Panc1 (cell line): ENCODE measurements around the gene DNPEP. TPM values are rescaled to one million over a fixed set of nuclear protein-coding genes. Genes with fewer than 3 reads are reported as not detected.

ENCODE experiments used
- ATAC-seq: fragments of 200-7000 bp; cut with Tn5 transposase; 2 replicates; pipeline ENCODE4 v1.9.1; 2020; ENCODE audit warnings: mild to moderate bottlenecking, moderate library complexity
- BruUV-seq: library from RNA; stranded (reverse); fragments of 400-500 nt; replicated peaks from 2 replicates; lab custom pipeline; 2021; lab: Mats Ljungman, UMichigan
- CTCF ChIA-PET: fragments of 300-600 bp; sonication (Branson Sonifier 250); formaldehyde crosslinking; loops from one replicate; lab custom pipeline; 2022; ENCODE audit warnings: antibody characterized with exemption; lab: Charles Lee
- POLR2A ChIA-PET: fragments of 300-600 bp; sonication (Branson Sonifier 250); formaldehyde crosslinking; loops from one replicate; lab custom pipeline; 2022; ENCODE audit warnings: antibody characterized with exemption; lab: Charles Lee
- DNase-seq: peaks from one replicate; pipeline ENCODE4 v3.0.0-alpha.2; 2010; ENCODE audit warnings: low read depth, low spot score
- H3K27ac ChIP-seq: 2 replicates; pipeline ENCODE4 v1.5.1; 2011; ENCODE audit warnings: mild to moderate bottlenecking, low read length, inconsistent platforms
- H3K27me3 ChIP-seq: fragments of 200-500 bp; sonication (Bioruptor generic); 2 replicates; pipeline ENCODE4 v1.6.0; 2014; ENCODE audit warnings: low read length, inconsistent platforms; ENCODE audit not compliant: control insufficient read depth, insufficient read depth
- H3K36me3 ChIP-seq: fragments of 200-500 bp; sonication (Bioruptor generic); 2 replicates; pipeline ENCODE4 v1.5.1; 2014; ENCODE audit warnings: inconsistent platforms, mild to moderate bottlenecking, low read length, moderate library complexity; ENCODE audit not compliant: control insufficient read depth, insufficient read depth
- H3K4me1 ChIP-seq: 2 replicates; pipeline ENCODE4 v1.5.1; 2011; ENCODE audit warnings: inconsistent platforms, mild to moderate bottlenecking, low read length, moderate library complexity; ENCODE audit not compliant: control insufficient read depth, insufficient read depth
- H3K4me3 ChIP-seq, 2 experiments: 2 replicates each; pipeline ENCODE4 v1.5.1; 2011 to 2012; ENCODE audit warnings: low read depth in 2 of 2, low read length in 2 of 2, mild to moderate bottlenecking in 2 of 2, inconsistent platforms in 1 of 2, moderate library complexity in 1 of 2
- H3K9me3 ChIP-seq: fragments of 200-500 bp; sonication (Bioruptor generic); 2 replicates; pipeline ENCODE4 v1.5.1; 2014; ENCODE audit warnings: low read depth, mild to moderate bottlenecking, inconsistent platforms, low read length, moderate library complexity; ENCODE audit not compliant: control insufficient read depth, insufficient read depth
- POLR2AphosphoS5 ChIP-seq: IDR thresholded peaks from 2 replicates; pipeline ENCODE4 v1.6.1; 2012; ENCODE audit warnings: mild to moderate bottlenecking, low read depth, low read length, moderate library complexity
- SIN3A ChIP-seq: IDR thresholded peaks from 2 replicates; pipeline ENCODE4 v1.6.1; 2012; ENCODE audit warnings: low read depth, mild to moderate bottlenecking, low read length, moderate library complexity, borderline replicate concordance; ENCODE audit not compliant: insufficient read depth
- TCF7L2 ChIP-seq: IDR thresholded peaks from 2 replicates; pipeline ENCODE4 v1.6.1; 2011; ENCODE audit warnings: mild to moderate bottlenecking, low read depth, low read length, inconsistent platforms
- in situ Hi-C: cut with HindIII; loops from 2 replicates; pipeline ENCODE4 v1.10.0; 2016; ENCODE audit warnings: low sequenced_read_pairs, low pct_unique_long_range_greater_than_20kb
- intact Hi-C: fragments of 100-400 bp; cut with micrococcal nuclease; formaldehyde crosslinking; loops from one replicate; pipeline ENCODE4 v1.10.0; 2022; ENCODE audit not compliant: unreplicated experiment
- total RNA-seq: library from RNA; stranded (reverse); gene quantifications from one replicate; pipeline ENCODE4 v1.2.1, GENCODE V29; 2021; ENCODE audit not compliant: unreplicated experiment
- TF ChIP-seq, protein P1 (sequence below), 2 experiments: IDR thresholded peaks; 2 replicates each; pipeline ENCODE4 v1.6.1; 2011 to 2012; ENCODE audit warnings: low read depth in 2 of 2, control low read depth in 1 of 2, low read length in 1 of 2, mild to moderate bottlenecking in 1 of 2, moderate library complexity in 1 of 2; ENCODE audit not compliant: insufficient read depth in 1 of 2
- TF ChIP-seq, protein P2 (sequence below): fragments of 450-650 bp; IDR thresholded peaks from 2 replicates; pipeline ENCODE4 v1.5.1; 2017; ENCODE audit warnings: mild to moderate bottlenecking

Gene DNPEP
- total RNA-seq, 1 experiment from 2014 or later, result 107 TPM

DNA sequence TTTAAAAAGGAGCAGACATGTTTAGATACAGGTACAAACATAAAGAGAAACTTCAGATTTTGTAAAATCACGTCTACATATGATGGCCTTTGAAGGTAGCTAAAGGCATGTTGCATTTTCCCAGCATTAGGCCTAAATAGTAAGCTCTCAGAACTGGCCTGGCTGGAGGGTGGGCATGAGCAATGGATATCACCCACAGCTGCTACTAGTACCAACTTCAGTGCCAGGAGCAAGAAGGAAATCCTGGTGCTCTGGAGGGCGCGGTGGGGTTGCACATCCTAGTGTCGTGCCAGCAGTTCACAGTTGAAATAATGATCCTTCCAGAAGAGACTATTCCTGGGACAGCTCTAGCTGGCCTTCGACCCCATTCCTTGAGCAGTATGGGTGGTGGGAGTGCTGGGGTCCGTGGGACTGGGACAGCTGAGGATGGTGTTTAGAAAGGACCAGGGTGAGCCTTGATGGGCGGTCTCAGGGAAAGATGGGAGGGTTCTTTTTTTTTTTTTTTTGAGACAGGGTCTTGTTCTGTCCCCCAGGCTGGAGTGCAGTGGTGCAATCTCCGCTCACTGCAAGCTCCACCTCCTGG is 35.3 kb upstream of the DNPEP start:
- no peak overlapping the region for H3K4me3 ChIP-seq
- DNase-seq (no peak), ATAC-seq (no peak)
- no peaks in the 10 kb centered on the region for H3K27me3 ChIP-seq
- intact Hi-C loops, result no loop called here
- no peaks in the 10 kb centered on the region; the same call in 1 of the 2 replicates for H3K4me1 ChIP-seq
- ChIA-PET POLR2A (no interaction called here), CTCF (interaction anchor here (0.6 kb wide), 1 partner anchor 253 kb away, joined by 4 read pairs; the partner anchor contains the start of gene SLC23A3)
- in situ Hi-C loops, result no loop called here
- TF ChIP-seq SIN3A (no peak), POLR2AphosphoS5 (no peak), TCF7L2 (no peak)
- TF ChIP-seq, protein P1, sequence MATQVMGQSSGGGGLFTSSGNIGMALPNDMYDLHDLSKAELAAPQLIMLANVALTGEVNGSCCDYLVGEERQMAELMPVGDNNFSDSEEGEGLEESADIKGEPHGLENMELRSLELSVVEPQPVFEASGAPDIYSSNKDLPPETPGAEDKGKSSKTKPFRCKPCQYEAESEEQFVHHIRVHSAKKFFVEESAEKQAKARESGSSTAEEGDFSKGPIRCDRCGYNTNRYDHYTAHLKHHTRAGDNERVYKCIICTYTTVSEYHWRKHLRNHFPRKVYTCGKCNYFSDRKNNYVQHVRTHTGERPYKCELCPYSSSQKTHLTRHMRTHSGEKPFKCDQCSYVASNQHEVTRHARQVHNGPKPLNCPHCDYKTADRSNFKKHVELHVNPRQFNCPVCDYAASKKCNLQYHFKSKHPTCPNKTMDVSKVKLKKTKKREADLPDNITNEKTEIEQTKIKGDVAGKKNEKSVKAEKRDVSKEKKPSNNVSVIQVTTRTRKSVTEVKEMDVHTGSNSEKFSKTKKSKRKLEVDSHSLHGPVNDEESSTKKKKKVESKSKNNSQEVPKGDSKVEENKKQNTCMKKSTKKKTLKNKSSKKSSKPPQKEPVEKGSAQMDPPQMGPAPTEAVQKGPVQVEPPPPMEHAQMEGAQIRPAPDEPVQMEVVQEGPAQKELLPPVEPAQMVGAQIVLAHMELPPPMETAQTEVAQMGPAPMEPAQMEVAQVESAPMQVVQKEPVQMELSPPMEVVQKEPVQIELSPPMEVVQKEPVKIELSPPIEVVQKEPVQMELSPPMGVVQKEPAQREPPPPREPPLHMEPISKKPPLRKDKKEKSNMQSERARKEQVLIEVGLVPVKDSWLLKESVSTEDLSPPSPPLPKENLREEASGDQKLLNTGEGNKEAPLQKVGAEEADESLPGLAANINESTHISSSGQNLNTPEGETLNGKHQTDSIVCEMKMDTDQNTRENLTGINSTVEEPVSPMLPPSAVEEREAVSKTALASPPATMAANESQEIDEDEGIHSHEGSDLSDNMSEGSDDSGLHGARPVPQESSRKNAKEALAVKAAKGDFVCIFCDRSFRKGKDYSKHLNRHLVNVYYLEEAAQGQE (IDR thresholded peaks at IDR 0.05; ENCODE audit: insufficient read depth in 1 of 2, low read depth in 2 of 2, low read length in 1 of 2), result no peak
- TF ChIP-seq, protein P2, sequence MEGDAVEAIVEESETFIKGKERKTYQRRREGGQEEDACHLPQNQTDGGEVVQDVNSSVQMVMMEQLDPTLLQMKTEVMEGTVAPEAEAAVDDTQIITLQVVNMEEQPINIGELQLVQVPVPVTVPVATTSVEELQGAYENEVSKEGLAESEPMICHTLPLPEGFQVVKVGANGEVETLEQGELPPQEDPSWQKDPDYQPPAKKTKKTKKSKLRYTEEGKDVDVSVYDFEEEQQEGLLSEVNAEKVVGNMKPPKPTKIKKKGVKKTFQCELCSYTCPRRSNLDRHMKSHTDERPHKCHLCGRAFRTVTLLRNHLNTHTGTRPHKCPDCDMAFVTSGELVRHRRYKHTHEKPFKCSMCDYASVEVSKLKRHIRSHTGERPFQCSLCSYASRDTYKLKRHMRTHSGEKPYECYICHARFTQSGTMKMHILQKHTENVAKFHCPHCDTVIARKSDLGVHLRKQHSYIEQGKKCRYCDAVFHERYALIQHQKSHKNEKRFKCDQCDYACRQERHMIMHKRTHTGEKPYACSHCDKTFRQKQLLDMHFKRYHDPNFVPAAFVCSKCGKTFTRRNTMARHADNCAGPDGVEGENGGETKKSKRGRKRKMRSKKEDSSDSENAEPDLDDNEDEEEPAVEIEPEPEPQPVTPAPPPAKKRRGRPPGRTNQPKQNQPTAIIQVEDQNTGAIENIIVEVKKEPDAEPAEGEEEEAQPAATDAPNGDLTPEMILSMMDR, result no peak
- H3K27ac ChIP-seq, result no peak overlapping the region
- H3K36me3 ChIP-seq, result no peaks in the 10 kb centered on the region
- no TSS peak for BruUV-seq
- no peaks in the 10 kb centered on the region for H3K9me3 ChIP-seq

DNA sequence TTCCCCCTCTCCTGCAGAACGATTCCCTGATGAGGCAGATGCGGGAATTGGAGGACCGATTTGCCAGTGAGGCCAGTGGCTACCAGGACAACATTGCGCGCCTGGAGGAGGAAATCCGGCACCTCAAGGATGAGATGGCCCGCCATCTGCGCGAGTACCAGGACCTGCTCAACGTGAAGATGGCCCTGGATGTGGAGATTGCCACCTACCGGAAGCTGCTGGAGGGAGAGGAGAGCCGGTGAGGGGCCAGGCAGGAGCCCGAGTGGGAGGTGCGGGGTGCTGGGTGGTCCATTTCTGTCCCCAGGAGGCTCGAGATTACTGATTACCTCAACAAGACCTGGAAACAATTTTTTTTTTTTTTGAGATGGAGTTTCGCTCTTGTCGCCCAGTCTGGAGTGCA is 33.6 kb upstream of the DNPEP start:
- POLR2A ChIA-PET, result no interaction called here
- intact Hi-C loops, result no loop called here
- no peak for ATAC-seq
- Histone ChIP-seq H3K27me3 (no peaks in the 10 kb centered on the region), H3K36me3 (no peaks in the 10 kb centered on the region), H3K4me3 (no peak overlapping the region), H3K4me1 (no peaks in the 10 kb centered on the region; the same call in 1 of the 2 replicates), H3K27ac (no peak overlapping the region), H3K9me3 (no peaks in the 10 kb centered on the region)
- TF ChIP-seq POLR2AphosphoS5 (no peak), SIN3A (no peak), TCF7L2 (no peak)
- TF ChIP-seq, protein P1 (IDR thresholded peaks at IDR 0.05; ENCODE audit: insufficient read depth in 1 of 2, low read depth in 2 of 2, low read length in 1 of 2), result no peak
- TF ChIP-seq, protein P2, result no peak
- no TSS peak for BruUV-seq
- in situ Hi-C loops, result no loop called here
- DNase-seq, result no peak
- CTCF ChIA-PET, result interaction anchor here (0.9 kb wide), 1 partner anchor 109 kb away, joined by 3 read pairs; no protein-coding TSS in a partner anchor
